Measurements from ENCODE around the gene IQSEC3.

DNA sequence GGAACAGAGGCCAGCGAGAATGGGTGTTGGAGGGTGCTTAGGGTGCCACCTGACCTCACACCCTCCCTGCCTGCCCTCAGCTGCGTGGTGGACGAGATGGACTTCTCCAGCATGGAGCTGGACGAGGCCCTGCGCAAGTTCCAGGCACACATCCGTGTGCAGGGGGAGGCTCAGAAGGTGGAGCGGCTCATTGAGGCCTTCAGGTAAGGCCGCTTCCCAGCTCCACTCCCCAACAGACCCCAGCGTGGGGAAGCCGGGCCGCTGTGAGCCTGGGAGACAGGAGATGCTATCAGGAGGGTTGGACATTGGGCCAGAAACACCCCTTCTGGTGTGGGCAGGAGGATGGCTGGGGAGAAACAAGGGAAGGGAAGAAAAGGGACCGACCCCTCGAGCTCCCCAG lies 90.4 kb downstream of the IQSEC3 start:
- TF ChIP-seq HDGF (IDR thresholded peaks at IDR 0.05; ENCODE audit: borderline replicate concordance), result no peak
- TF ChIP-seq SUZ12 (IDR thresholded peaks at IDR 0.05), result no peak
- TF ChIP-seq BHLHE40 (IDR thresholded peaks at IDR 0.05; ENCODE audit: borderline replicate concordance), result no peak
- TF ChIP-seq CTBP1 (IDR thresholded peaks at IDR 0.05; ENCODE audit: borderline replicate concordance), result no peak
- TF ChIP-seq SP1 (IDR thresholded peaks at IDR 0.05), result no peak
- no peak for TF ChIP-seq ARNT (IDR thresholded peaks at IDR 0.05)
- no peak for TF ChIP-seq ELF4 (IDR thresholded peaks at IDR 0.05)
- TF ChIP-seq TARDBP (IDR thresholded peaks at IDR 0.05), result no peak
- no peak for TF ChIP-seq LEF1 (IDR thresholded peaks at IDR 0.05; ENCODE audit: borderline replicate concordance)
